ENCODE data around the gene CHPF.

CHPF gene

DNA sequence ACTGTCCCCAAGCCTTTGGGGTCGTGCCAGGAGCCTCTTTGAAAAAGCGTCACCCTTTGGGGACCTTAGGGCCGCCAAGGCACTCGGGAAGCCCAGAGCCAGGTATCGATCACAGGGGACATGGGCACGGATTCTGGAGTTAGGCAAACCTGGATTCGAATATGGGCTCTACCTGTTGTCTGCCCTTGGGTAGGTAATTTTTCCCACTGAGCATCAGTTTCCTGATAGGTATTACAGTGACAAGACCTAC, 9.5 kb upstream of the CHPF start:
- Histone ChIP-seq H3K27me3 (peaks cover 8% of the 10 kb centered on the region; the same call in 1 of the 2 replicates), H3K4me2 (peak overlapping the region; percentile 89), H3K27ac (no peak overlapping the region), H3K4me1 (peaks cover 14% of the 10 kb centered on the region), H3K4me3 (no peak overlapping the region), H3K36me3 (peaks cover 10% of the 10 kb centered on the region; the same call in 1 of the 2 replicates), H3K9me3 (no peaks in the 10 kb centered on the region), H4K20me1 (0 out of 2 replicates have a peak, but pooled peaks cover 5% of the 10 kb centered on the region), H3K9ac (no peak overlapping the region)
- no peak for TF ChIP-seq Cebpa-rat (IDR thresholded peaks at IDR 0.05)

GRCh38 chr2:219552382-219553167, 9.0 kb upstream of the CHPF start:
- Histone ChIP-seq H3K36me3 (peaks cover 10% of the 10 kb centered on the region; the same call in 1 of the 2 replicates), H3K9me3 (no peaks in the 10 kb centered on the region), H3K4me1 (peaks cover 14% of the 10 kb centered on the region), H3K4me2 (peak overlapping the region; percentile 89), H3K27ac (0 out of 2 replicates have a peak overlapping the region, but pooled peaks have one; percentile 22), H3K9ac (peak overlapping the region; percentile 41), H3K4me3 (peak overlapping the region; percentile 66), H4K20me1 (0 out of 2 replicates have a peak, but pooled peaks cover 5% of the 10 kb centered on the region), H3K27me3 (peaks cover 8% of the 10 kb centered on the region; the same call in 1 of the 2 replicates)
- TF ChIP-seq Cebpa-rat (IDR thresholded peaks at IDR 0.05): no peak

GRCh38 chr2:219551441-219552381, 8.1 kb upstream of the CHPF start:
- peak overlapping the region; percentile 66 for H3K4me3 ChIP-seq
- TF ChIP-seq Cebpa-rat (IDR thresholded peaks at IDR 0.05): no peak
- H3K27ac ChIP-seq: 0 out of 2 replicates have a peak overlapping the region, but pooled peaks have one; percentile 22
- peaks cover 14% of the 10 kb centered on the region for H3K4me1 ChIP-seq
- H3K9me3 ChIP-seq: no peaks in the 10 kb centered on the region
- H3K4me2 ChIP-seq: peak overlapping the region; percentile 89
- peaks cover 10% of the 10 kb centered on the region; the same call in 1 of the 2 replicates for H3K36me3 ChIP-seq
- H3K27me3 ChIP-seq: peaks cover 8% of the 10 kb centered on the region; the same call in 1 of the 2 replicates
- H3K9ac ChIP-seq: peak overlapping the region; percentile 41
- 0 out of 2 replicates have a peak, but pooled peaks cover 5% of the 10 kb centered on the region for H4K20me1 ChIP-seq

GRCh38 chr2:219549619-219550018, 6.0 kb upstream of the CHPF start:
- no peaks in the 10 kb centered on the region for H3K9me3 ChIP-seq
- H3K4me3 ChIP-seq: no peak overlapping the region
- H3K27ac ChIP-seq: no peak overlapping the region
- no peak for TF ChIP-seq Cebpa-rat (IDR thresholded peaks at IDR 0.05)
- peaks cover 15% of the 10 kb centered on the region for H3K4me1 ChIP-seq
- no peaks in the 10 kb centered on the region for H3K36me3 ChIP-seq
- 0 out of 2 replicates have a peak, but pooled peaks cover 7% of the 10 kb centered on the region for H4K20me1 ChIP-seq
- peaks cover 18% of the 10 kb centered on the region; the same call in 1 of the 2 replicates for H3K27me3 ChIP-seq
- no peak overlapping the region for H3K9ac ChIP-seq
- no peak overlapping the region for H3K4me2 ChIP-seq

DNA sequence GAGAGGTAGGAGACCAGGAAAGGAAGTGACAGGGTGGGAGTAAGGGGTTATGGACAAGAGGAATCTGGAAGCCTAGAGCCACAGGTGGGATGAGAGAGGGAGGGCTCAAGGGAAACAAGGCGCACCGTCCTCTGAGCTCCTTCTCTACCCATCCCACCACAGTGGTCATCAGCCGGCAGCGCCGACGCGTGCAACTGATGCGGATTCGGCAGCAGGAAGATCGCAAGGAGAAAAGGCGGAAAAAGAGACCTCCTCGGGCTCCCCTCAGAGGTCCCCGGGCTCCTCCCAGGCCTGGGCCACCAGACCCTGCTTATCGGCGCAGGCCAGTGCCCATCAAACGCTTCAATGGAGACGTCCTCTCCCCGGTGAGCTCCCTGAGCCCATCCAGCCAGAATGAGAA, 5.4 kb upstream of the CHPF start:
- Histone ChIP-seq H3K36me3 (no peaks in the 10 kb centered on the region), H4K20me1 (0 out of 2 replicates have a peak, but pooled peaks cover 13% of the 10 kb centered on the region), H3K4me2 (no peak overlapping the region), H3K4me1 (peaks cover 21% of the 10 kb centered on the region), H3K9me3 (no peaks in the 10 kb centered on the region), H3K27me3 (peaks cover 23% of the 10 kb centered on the region; the same call in 1 of the 2 replicates), H3K9ac (no peak overlapping the region), H3K27ac (no peak overlapping the region), H3K4me3 (no peak overlapping the region)
- no peak for TF ChIP-seq Cebpa-rat (IDR thresholded peaks at IDR 0.05)

DNA sequence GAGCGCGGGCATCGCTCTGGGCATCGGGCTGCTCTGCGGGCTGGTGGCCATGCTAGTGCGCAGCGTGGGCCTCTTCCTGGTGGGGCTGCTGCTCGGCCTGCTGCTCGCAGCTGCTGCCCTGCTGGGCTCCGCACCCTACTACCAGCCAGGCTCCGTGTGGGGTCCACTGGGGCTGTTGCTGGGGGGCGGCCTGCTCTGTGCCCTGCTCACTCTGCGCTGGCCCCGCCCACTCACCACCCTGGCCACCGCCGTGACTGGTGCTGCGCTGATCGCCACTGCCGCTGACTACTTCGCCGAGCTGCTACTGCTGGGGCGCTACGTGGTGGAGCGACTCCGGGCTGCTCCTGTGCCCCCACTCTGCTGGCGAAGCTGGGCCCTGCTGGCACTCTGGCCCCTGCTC, 4.0 kb upstream of the CHPF start:
- Histone ChIP-seq H3K27ac (no peak overlapping the region), H3K27me3 (peaks cover 29% of the 10 kb centered on the region; the same call in 1 of the 2 replicates), H3K36me3 (no peaks in the 10 kb centered on the region), H3K9ac (no peak overlapping the region), H3K4me2 (no peak overlapping the region), H3K4me3 (no peak overlapping the region), H4K20me1 (peaks cover 19% of the 10 kb centered on the region), H3K4me1 (peaks cover 21% of the 10 kb centered on the region), H3K9me3 (no peaks in the 10 kb centered on the region)
- TF ChIP-seq Cebpa-rat (IDR thresholded peaks at IDR 0.05): no peak

GRCh38 chr2:219545943-219546352, 2.3 kb upstream of the CHPF start:
- H3K4me3 ChIP-seq: no peak overlapping the region
- H3K36me3 ChIP-seq: peaks cover under 1% of the 10 kb centered on the region; the same call in 1 of the 2 replicates
- H4K20me1 ChIP-seq: peaks cover 32% of the 10 kb centered on the region
- H3K4me1 ChIP-seq: peaks cover 27% of the 10 kb centered on the region
- H3K9ac ChIP-seq: no peak overlapping the region
- H3K27me3 ChIP-seq: peaks cover 32% of the 10 kb centered on the region; the same call in 1 of the 2 replicates
- no peak overlapping the region for H3K27ac ChIP-seq
- no peak overlapping the region for H3K4me2 ChIP-seq
- no peak for TF ChIP-seq Cebpa-rat (IDR thresholded peaks at IDR 0.05)
- no peaks in the 10 kb centered on the region for H3K9me3 ChIP-seq

GRCh38 chr2:219545295-219545942, 1.8 kb upstream of the CHPF start:
- TF ChIP-seq Cebpa-rat (IDR thresholded peaks at IDR 0.05): no peak
- Histone ChIP-seq H4K20me1 (peaks cover 29% of the 10 kb centered on the region), H3K36me3 (peaks cover 6% of the 10 kb centered on the region; the same call in 1 of the 2 replicates), H3K9me3 (no peaks in the 10 kb centered on the region), H3K9ac (no peak overlapping the region), H3K4me1 (peaks cover 29% of the 10 kb centered on the region), H3K4me2 (no peak overlapping the region), H3K27ac (no peak overlapping the region), H3K4me3 (no peak overlapping the region), H3K27me3 (peaks cover 30% of the 10 kb centered on the region; the same call in 1 of the 2 replicates)

DNA sequence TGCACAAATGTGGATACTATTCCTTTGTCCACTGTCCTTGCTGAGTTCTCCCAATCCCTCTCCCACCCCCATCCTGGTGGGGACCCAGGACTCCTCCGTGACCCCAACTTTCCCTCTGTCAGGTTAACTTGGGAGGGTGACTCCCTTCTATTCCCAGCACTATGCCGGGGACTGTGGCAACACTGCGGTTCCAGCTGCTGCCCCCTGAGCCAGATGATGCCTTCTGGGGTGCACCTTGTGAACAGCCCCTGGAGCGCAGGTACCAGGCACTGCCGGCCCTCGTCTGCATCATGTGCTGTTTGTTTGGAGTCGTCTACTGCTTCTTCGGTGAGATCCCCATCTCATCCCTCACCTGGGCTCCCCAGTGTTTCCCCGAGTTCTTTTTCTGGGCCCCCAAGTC, 958 bp upstream of the CHPF start:
- peaks cover 34% of the 10 kb centered on the region for H4K20me1 ChIP-seq
- peak overlapping the region; percentile 99 for H3K4me2 ChIP-seq
- H3K4me1 ChIP-seq: peaks cover 29% of the 10 kb centered on the region
- H3K27me3 ChIP-seq: peaks cover 30% of the 10 kb centered on the region; the same call in 1 of the 2 replicates
- H3K36me3 ChIP-seq: peaks cover 14% of the 10 kb centered on the region
- H3K9me3 ChIP-seq: no peaks in the 10 kb centered on the region
- H3K27ac ChIP-seq: no peak overlapping the region
- H3K9ac ChIP-seq: no peak overlapping the region
- H3K4me3 ChIP-seq: peak overlapping the region; percentile 87
- TF ChIP-seq Cebpa-rat (IDR thresholded peaks at IDR 0.05): no peak
